AG09319 (cell line): Measurements from ENCODE around the gene OR52E4.

Experiments
- DNase-seq: peaks from one replicate; pipeline ENCODE4 v3.0.0-alpha.2; 2010; ENCODE audit warnings: low read depth; ENCODE audit errors: extremely low read depth
- CTCF ChIP-seq: IDR thresholded peaks from 2 replicates; pipeline ENCODE4 v1.5.1; 2011; ENCODE audit warnings: low read depth, mild to moderate bottlenecking, inconsistent platforms, low read length, moderate library complexity

Gene OR52E4

GRCh38 chr11:5880329-5880728 is at the start of gene OR52E4:
Gene OR52E4 (plus strand): TSS chr11:5880629. CDS start chr11:5884293, 3,664 bp downstream.
- no peak for DNase-seq
- TF ChIP-seq CTCF: no peak

- DNase-seq: no peak
Observed at GRCh38 chr11:5831196-5831829, 49.1 kb upstream of the OR52E4 start.

GRCh38 chr11:5833446-5833845 is 47.0 kb upstream of the OR52E4 start:
- DNase-seq: no peak
- no peak for TF ChIP-seq CTCF

More at GRCh38 chr11:5831196-5831829, 49.1 kb upstream of the OR52E4 start:
- TF ChIP-seq CTCF: no peak

DNA sequence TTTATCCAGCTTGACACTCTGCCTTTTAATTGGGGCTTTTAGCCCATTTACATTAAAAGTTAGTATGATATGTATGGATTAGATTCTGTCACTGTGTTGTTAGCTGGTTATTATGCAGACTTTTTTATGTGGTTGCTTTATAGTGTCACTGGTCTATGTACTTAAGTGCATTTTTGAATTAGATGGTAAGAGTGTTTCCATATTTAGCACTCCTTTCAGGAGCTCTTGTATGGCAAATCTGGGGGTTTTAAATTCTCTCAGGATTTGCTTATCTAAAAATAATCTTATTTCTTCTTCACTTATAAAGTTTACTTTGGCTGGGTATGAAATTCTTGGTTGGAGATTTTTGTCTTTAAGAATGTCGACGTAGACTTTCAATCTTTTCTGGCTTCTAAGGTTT is 42.7 kb upstream of the OR52E4 start:
- no peak for DNase-seq
- no peak for TF ChIP-seq CTCF

GRCh38 chr11:5841797-5842196 is 38.6 kb upstream of the OR52E4 start, which contains the start of gene OR52E6:
Gene OR52E6 (minus strand): TSS chr11:5841897. CDS start chr11:5841897, 0 bp downstream.
- no peak for DNase-seq
- TF ChIP-seq CTCF: no peak

DNA sequence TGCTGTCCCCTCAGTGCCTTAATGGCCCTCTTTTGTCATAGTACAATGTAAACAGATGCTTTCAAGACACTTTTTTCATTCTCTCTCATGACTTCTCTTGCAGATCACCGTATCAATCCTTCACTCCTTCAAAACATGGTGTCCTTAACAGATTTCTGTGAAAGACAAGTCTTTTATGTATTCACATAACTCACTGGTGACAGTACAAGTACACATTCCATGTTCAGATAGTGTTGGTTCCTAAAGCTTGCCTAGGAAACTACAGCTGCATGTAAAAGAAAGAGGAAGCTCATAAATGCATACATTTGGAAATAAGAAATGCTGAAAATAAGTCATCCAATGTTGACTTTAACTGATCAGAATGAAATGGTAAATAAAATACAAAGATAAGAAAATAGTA is 33.7 kb upstream of the OR52E4 start:
- no peak for DNase-seq
- no peak for TF ChIP-seq CTCF

- TF ChIP-seq CTCF: no peak
Observed at GRCh38 chr11:5847711-5848110, 32.7 kb upstream of the OR52E4 start.

More at GRCh38 chr11:5847711-5848110, 32.7 kb upstream of the OR52E4 start:
- no peak for DNase-seq
